HK-2 (cell line): ENCODE measurements around the gene MAP7D2.
A peak's percentile ranks its signal among the peaks of the same experiment; 100 is the strongest.
"Not testable (repeated sequence)": the region's sequence is repeated elsewhere in the genome, so short reads cannot be mapped to it uniquely, and the experiment has no call there.

Experiments used
- DNase-seq: peaks from one replicate; pipeline ENCODE4 v3.0.0-alpha.2; 2018; ENCODE audit not compliant: unreplicated experiment

The MAP7D2 gene

GRCh38 chrX:20116577-20117240 lies at the start of gene MAP7D2:
Gene MAP7D2 (minus strand): TSS chrX:20116907. CDS start chrX:20116879, 28 bp downstream.
- no peak for DNase-seq

- not testable (repeated sequence) for DNase-seq
These were observed 45.8 kb upstream of the MAP7D2 start for GRCh38 chrX:20162516-20162915.

- DNase-seq: no peak
These were observed 43.2 kb upstream of the MAP7D2 start for GRCh38 chrX:20159797-20160385.

- no peak for DNase-seq
These were observed 35.0 kb upstream of the MAP7D2 start for GRCh38 chrX:20151689-20152088.

GRCh38 chrX:20149326-20149725 lies 32.6 kb upstream of the MAP7D2 start:
- no peak for DNase-seq

- DNase-seq: no peak
These were observed 30.9 kb upstream of the MAP7D2 start for GRCh38 chrX:20147561-20147960.

- DNase-seq: peak; percentile 10
These were observed 27.8 kb upstream of the MAP7D2 start for GRCh38 chrX:20144491-20144890.

GRCh38 chrX:20143561-20143960 lies 26.9 kb upstream of the MAP7D2 start:
- DNase-seq: no peak

- no peak for DNase-seq
These were observed 26.4 kb upstream of the MAP7D2 start for GRCh38 chrX:20143111-20143510.

GRCh38 chrX:20141281-20142220 lies 24.8 kb upstream of the MAP7D2 start, which contains the start of gene EIF1AX:
Gene EIF1AX (minus strand): TSS chrX:20141838. CDS start chrX:20141640, 198 bp downstream.
- DNase-seq: peak; percentile 96

GRCh38 chrX:20140420-20140819 lies 23.7 kb upstream of the MAP7D2 start:
- no peak for DNase-seq

GRCh38 chrX:20139966-20140365 lies 23.3 kb upstream of the MAP7D2 start:
- no peak for DNase-seq

GRCh38 chrX:20135944-20136343 lies 19.2 kb upstream of the MAP7D2 start:
- DNase-seq: no peak

- no peak for DNase-seq
These were observed 16.0 kb upstream of the MAP7D2 start for GRCh38 chrX:20132666-20133065.

GRCh38 chrX:20130357-20130756 lies 13.7 kb upstream of the MAP7D2 start:
- no peak for DNase-seq

GRCh38 chrX:20129547-20129946 lies 12.8 kb upstream of the MAP7D2 start:
- DNase-seq: no peak

- no peak for DNase-seq
These were observed 12.0 kb upstream of the MAP7D2 start for GRCh38 chrX:20128670-20129069.

- DNase-seq: not testable (repeated sequence)
These were observed 10.7 kb upstream of the MAP7D2 start for GRCh38 chrX:20127440-20127839.

GRCh38 chrX:20126833-20127232 lies 10.1 kb upstream of the MAP7D2 start:
- DNase-seq: not testable (repeated sequence)

- DNase-seq: no peak
These were observed 8.3 kb upstream of the MAP7D2 start for GRCh38 chrX:20124964-20125363.

- DNase-seq: no peak
These were observed 1.5 kb upstream of the MAP7D2 start for GRCh38 chrX:20118065-20118824.
